SK-N-SH (cell line): ENCODE data around the gene ACE.

Experiments used
- CTCF ChIP-seq: fragments of 200-600 bp; sonication (generic); IDR thresholded peaks from 2 replicates; pipeline ENCODE4 v1.6.1; 2017; ENCODE audit warnings: antibody characterized with exemption, mild to moderate bottlenecking, moderate library complexity
- FOXJ3 ChIP-seq: sonication (generic); formaldehyde crosslinking; IDR thresholded peaks from 2 replicates; pipeline ENCODE4 v1.5.1; 2020; ENCODE audit warnings: mild to moderate bottlenecking, missing genetic modification reagents
- SMC3 ChIP-seq: IDR thresholded peaks from 2 replicates; pipeline ENCODE4 v1.6.1; 2012; ENCODE audit warnings: low read depth, low read length, improper control_type of control experiment
- TCF12 ChIP-seq: IDR thresholded peaks from 2 replicates; pipeline ENCODE4 v1.4.0; 2012

GRCh38 chr17:63526861-63527260, 50.0 kb downstream of the ACE start:
- TF ChIP-seq FOXJ3 (no peak), CTCF (no peak), TCF12 (no peak), SMC3 (no peak)
